OCI-LY7 (cell line): Measurements from ENCODE around the gene TUBGCP6. TPM values are rescaled to one million over a fixed set of nuclear protein-coding genes. Genes with fewer than 3 reads are reported as not detected.

Source experiments
- Bru-seq: library from RNA; stranded (reverse); fragments of 400-500 nt; gene quantifications from one replicate; lab custom pipeline; 2021; lab: Mats Ljungman, UMichigan
- BruChase-seq, 2 experiments: library from RNA; stranded (reverse); fragments of 400-500 nt; gene quantifications; one replicate each; lab custom pipeline; 2021; lab: Mats Ljungman, UMichigan
- BruUV-seq: library from RNA; stranded (reverse); fragments of 400-500 nt; replicated peaks from 2 replicates; lab custom pipeline; 2021; lab: Mats Ljungman, UMichigan
- CTCF ChIA-PET: fragments of 300-600 bp; sonication (Branson Sonifier 250); formaldehyde crosslinking; loops from one replicate; lab custom pipeline; 2022; ENCODE audit warnings: antibody characterized with exemption; ENCODE audit not compliant: unreplicated experiment; lab: Charles Lee
- POLR2A ChIA-PET: fragments of 300-600 bp; sonication (Branson Sonifier 250); formaldehyde crosslinking; loops from one replicate; lab custom pipeline; 2022; ENCODE audit warnings: antibody characterized with exemption; lab: Charles Lee
- DNase-seq: peaks from one replicate; pipeline ENCODE4 v3.0.0-alpha.2; 2015; ENCODE audit warnings: low spot score
- H2AFZ ChIP-seq: fragments of 200-600 bp; sonication (generic), shearing (Covaris generic); 2 replicates; pipeline ENCODE4 v1.6.1; 2014; ENCODE audit warnings: mild to moderate bottlenecking, antibody characterized with exemption, low read length, moderate library complexity
- H3K27ac ChIP-seq: fragments of 200-600 bp; sonication (generic); 2 replicates; pipeline ENCODE4 v1.5.1; 2014; ENCODE audit warnings: mixed run types, low read depth, mild to moderate bottlenecking, moderate library complexity, low read length, inconsistent platforms; ENCODE audit not compliant: poor library complexity, severe bottlenecking
- H3K36me3 ChIP-seq: fragments of 200-600 bp; sonication (generic); 2 replicates; pipeline ENCODE4 v1.6.1; 2014; ENCODE audit warnings: mild to moderate bottlenecking, antibody characterized with exemption, low read length, moderate library complexity, mixed read lengths; ENCODE audit not compliant: insufficient read depth
- H3K4me1 ChIP-seq: fragments of 200-600 bp; sonication (generic); 2 replicates; pipeline ENCODE4 v1.5.1; 2014; ENCODE audit warnings: mild to moderate bottlenecking, low read length; ENCODE audit not compliant: insufficient read depth, poor library complexity, severe bottlenecking
- H3K4me2 ChIP-seq: fragments of 200-600 bp; sonication (generic); 2 replicates; pipeline ENCODE4 v1.6.1; 2014; ENCODE audit warnings: mild to moderate bottlenecking, low read length
- H3K4me3 ChIP-seq: fragments of 200-600 bp; sonication (generic); 2 replicates; pipeline ENCODE4 v1.5.1; 2014; ENCODE audit warnings: mild to moderate bottlenecking, low read depth, low read length; ENCODE audit not compliant: poor library complexity, severe bottlenecking
- H3K79me2 ChIP-seq: fragments of 200-600 bp; sonication (generic); 2 replicates; pipeline ENCODE4 v1.6.1; 2016; ENCODE audit warnings: low read depth, mild to moderate bottlenecking, low read length, moderate library complexity, mixed read lengths; ENCODE audit not compliant: insufficient read depth
- H3K9me2 ChIP-seq: fragments of 200-600 bp; sonication (generic); 2 replicates; pipeline ENCODE4 v1.6.1; 2016; ENCODE audit warnings: mild to moderate bottlenecking, low read length, mixed read lengths; ENCODE audit not compliant: insufficient read depth
- H3K9me3 ChIP-seq: fragments of 200-600 bp; sonication (generic); 2 replicates; pipeline ENCODE4 v1.6.1; 2014; ENCODE audit warnings: mild to moderate bottlenecking, mixed run types, low read length, mixed read lengths
- H4K20me1 ChIP-seq: fragments of 200-600 bp; sonication (generic); 2 replicates; pipeline ENCODE4 v1.6.1; 2014; ENCODE audit warnings: mild to moderate bottlenecking, antibody characterized with exemption, low read length, moderate library complexity, mixed read lengths; ENCODE audit not compliant: insufficient read depth
- CTCF ChIP-seq: fragments of 200-600 bp; sonication (generic); conservative IDR thresholded peaks from 2 replicates; pipeline ENCODE4 v1.5.1; 2014; ENCODE audit warnings: mild to moderate bottlenecking, antibody characterized with exemption, low read length, moderate library complexity, mixed read lengths
- EZH2phosphoT487 ChIP-seq: fragments of 200-600 bp; sonication (generic); IDR thresholded peaks from 2 replicates; pipeline ENCODE4 v1.6.1; 2018; ENCODE audit warnings: low read depth, borderline replicate concordance, mild to moderate bottlenecking, mixed run types, antibody characterized with exemption, low read length, moderate library complexity, mixed read lengths
- intact Hi-C: fragments of 100-400 bp; cut with micrococcal nuclease; formaldehyde crosslinking; loops from one replicate; pipeline ENCODE4 v1.10.0; 2022; ENCODE audit not compliant: unreplicated experiment
- long read RNA-seq: library from polyadenylated mRNA; stranded (forward); transcript quantifications from one replicate; pipeline ENCODE4 v2.0.0, GENCODE V29; 2022
- total RNA-seq, 2 experiments: library from RNA; depleted of rRNA in 1 of 2; stranded (reverse); fragments of >200 nt in 1 of 2; shearing (Covaris generic) in 1 of 2; gene quantifications; 2 replicates each; pipeline ENCODE4 v1.2.3, GENCODE V29; 2014 to 2022

Gene TUBGCP6, protein sequence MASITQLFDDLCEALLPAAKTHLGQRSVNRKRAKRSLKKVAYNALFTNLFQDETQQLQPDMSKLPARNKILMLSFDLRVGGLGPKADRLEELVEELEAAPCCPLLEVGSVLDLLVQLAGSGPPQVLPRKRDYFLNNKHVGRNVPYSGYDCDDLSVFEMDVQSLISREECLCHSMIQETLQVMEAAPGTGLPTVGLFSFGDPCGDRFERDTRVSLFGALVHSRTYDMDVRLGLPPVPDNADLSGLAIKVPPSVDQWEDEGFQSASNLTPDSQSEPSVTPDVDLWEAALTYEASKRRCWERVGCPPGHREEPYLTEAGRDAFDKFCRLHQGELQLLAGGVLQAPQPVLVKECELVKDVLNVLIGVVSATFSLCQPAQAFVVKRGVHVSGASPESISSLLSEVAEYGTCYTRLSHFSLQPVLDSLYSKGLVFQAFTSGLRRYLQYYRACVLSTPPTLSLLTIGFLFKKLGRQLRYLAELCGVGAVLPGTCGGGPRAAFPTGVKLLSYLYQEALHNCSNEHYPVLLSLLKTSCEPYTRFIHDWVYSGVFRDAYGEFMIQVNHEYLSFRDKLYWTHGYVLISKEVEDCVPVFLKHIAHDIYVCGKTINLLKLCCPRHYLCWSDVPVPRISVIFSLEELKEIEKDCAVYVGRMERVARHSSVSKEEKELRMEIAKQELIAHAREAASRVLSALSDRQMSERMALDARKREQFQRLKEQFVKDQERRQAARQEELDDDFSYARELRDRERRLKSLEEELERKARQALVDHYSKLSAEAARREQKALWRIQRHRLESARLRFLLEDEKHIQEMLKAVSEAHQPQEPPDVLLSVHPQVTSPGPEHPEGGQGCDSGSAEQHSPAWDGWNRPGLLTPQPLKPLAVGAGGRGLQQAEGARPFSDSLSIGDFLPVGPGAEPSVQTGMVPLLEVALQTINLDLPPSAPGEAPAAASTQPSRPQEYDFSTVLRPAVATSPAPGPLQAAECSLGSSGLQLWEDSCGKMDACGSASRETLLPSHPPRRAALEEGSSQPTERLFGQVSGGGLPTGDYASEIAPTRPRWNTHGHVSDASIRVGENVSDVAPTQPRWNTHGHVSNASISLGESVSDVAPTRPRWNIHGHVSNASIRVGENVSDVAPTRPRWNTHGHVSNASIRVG (N-terminal part only)
- total RNA-seq (2014; rRNA removed; shearing (Covaris generic)) (52.8 and 57.7 TPM in 2 replicates), total RNA-seq (2022) (63.2 and 68.8 TPM in 2 replicates), Bru-seq, nascent RNA (percentile 59 among the genes with signal in this experiment), BruChase-seq, experiment 1, labeled RNA remaining after a 6-hour chase (percentile 79 among the genes with signal in this experiment), BruChase-seq, experiment 2, labeled RNA remaining after a 2-hour chase (percentile 74 among the genes with signal in this experiment)
- long read RNA-seq, full-length matches to known transcripts: 9 of 125 reads
- long read RNA-seq, partial matches to known transcripts: 55 of 125 reads
- long read RNA-seq, other reads (novel, unspliced or antisense): 61 of 125 reads

GRCh38 chr22:50244420-50245213, at the start of gene TUBGCP6:
Gene TUBGCP6, minus strand, starts transcription at chr22:50245023. Its CDS starts 564 bp downstream, at chr22:50244459.
- H3K36me3 ChIP-seq: peaks cover 34% of the 10 kb centered on the region
- CTCF ChIA-PET: interaction anchor here (0.6 kb wide), 1 partner anchor 32 kb away, joined by 6 read pairs; no protein-coding TSS in a partner anchor
- BruUV-seq: no TSS peak
- H3K9me3 ChIP-seq: no peaks in the 10 kb centered on the region
- H3K4me2 ChIP-seq: peak within 1 kb of the TSS; percentile 95
- peak within 1 kb of the TSS; percentile 62 for H3K27ac ChIP-seq
- POLR2A ChIA-PET: no interaction called here
- H3K4me1 ChIP-seq: peaks cover 42% of the 10 kb centered on the region
- H2AFZ ChIP-seq: peak within 1 kb of the TSS; percentile 38; the same call in 1 of the 2 replicates
- peak within 1 kb of the TSS; percentile 81 for H3K4me3 ChIP-seq
- DNase-seq: peak; percentile 94
- peaks cover 63% of the 10 kb centered on the region for H3K79me2 ChIP-seq
- intact Hi-C loops: loop anchor here (5.0 to 10.0 kb wide), 3 partner anchors 230 to 283 kb away; partner anchors contain the start of genes LMF2, NCAPH2, SBF1 and SCO2
- TF ChIP-seq EZH2phosphoT487: no peak
- 0 out of 2 replicates have a peak, but pooled peaks have one; percentile 37 for TF ChIP-seq CTCF
- H3K9me2 ChIP-seq: no peaks in the 10 kb centered on the region
- no peaks in the 10 kb centered on the region for H4K20me1 ChIP-seq

DNA sequence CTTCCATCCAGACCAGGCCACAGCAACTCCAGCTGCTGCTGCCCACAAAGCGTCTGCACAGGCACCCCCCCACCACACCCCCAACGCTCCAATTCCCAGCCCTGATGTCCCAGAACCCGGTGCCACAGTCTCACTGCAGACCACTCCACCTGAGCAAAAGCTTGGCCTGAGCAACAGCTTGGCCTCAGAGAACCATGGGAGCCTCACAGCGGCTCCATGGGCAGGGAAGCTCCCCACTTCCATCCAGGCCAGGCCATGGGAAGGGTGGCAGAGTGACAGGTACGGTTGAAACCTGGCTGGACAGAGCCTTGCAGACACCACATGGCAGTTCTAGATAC, 49.5 kb upstream of the TUBGCP6 start:
- Histone ChIP-seq H3K4me3 (peak overlapping the region; percentile 65), H3K9me2 (no peaks in the 10 kb centered on the region), H3K79me2 (no peaks in the 10 kb centered on the region), H3K4me2 (peak overlapping the region; percentile 84), H3K36me3 (no peaks in the 10 kb centered on the region), H2AFZ (peak overlapping the region; percentile 60; the same call in 1 of the 2 replicates), H3K9me3 (no peaks in the 10 kb centered on the region), H3K27ac (peak overlapping the region; percentile 65), H3K4me1 (peaks cover 57% of the 10 kb centered on the region), H4K20me1 (no peaks in the 10 kb centered on the region)
- CTCF ChIA-PET: interaction anchor here (1.3 kb wide), 1 partner anchor 22 kb away, joined by 3 read pairs; no protein-coding TSS in a partner anchor
- no peak for DNase-seq
- TF ChIP-seq CTCF (no peak), EZH2phosphoT487 (no peak)
- intact Hi-C loops: loop anchor here (5.0 kb wide), 1 partner anchor 33 kb away; the partner anchor contains the start of gene DENND6B
- POLR2A ChIA-PET: interaction anchor here (1.5 kb wide), 1 partner anchor 176 kb away, joined by 3 read pairs; no protein-coding TSS in a partner anchor
- no TSS peak for BruUV-seq
